Measurements from ENCODE around the gene CHSY1. TPM values are rescaled to one million over a fixed set of nuclear protein-coding genes. Genes with fewer than 3 reads are reported as not detected.
A peak's percentile ranks its signal among the peaks of the same experiment; 100 is the strongest.

CHSY1 gene
- total and polyA plus RNA-seq, 10 donors: 6.8 to 99.5 (median 52.8) TPM

GRCh38 chr15:101244889-101245668 lies 6.8 kb downstream of the CHSY1 start:
- 90 to 97% (median 95%) methylated on average over 14 of the region's 14 CpGs for WGBS, 5 donors
- TF ChIP-seq POLR2A (IDR thresholded peaks at IDR 0.05) (no peak), POLR2AphosphoS5 (IDR thresholded peaks at IDR 0.05) (no peak), CTCF (IDR thresholded peaks at IDR 0.05 in 8 of 11, conservative IDR thresholded peaks at IDR 0.05 in 3 of 11) (no peak)

GRCh38 chr15:101244036-101244781 lies 7.6 kb downstream of the CHSY1 start:
- no peaks in the 10 kb centered on the region for H3K9me3 ChIP-seq
- peak; percentile 34 for DNase-seq

More at GRCh38 chr15:101244889-101245668, 6.8 kb downstream of the CHSY1 start:
- Histone ChIP-seq H3K9me3 (no peaks in the 10 kb centered on the region), H3K4me1 (peaks cover 68 to 100% (median 98%) of the 10 kb centered on the region in 6 donors), H3K36me3 (peaks cover 0 to 4% (median 0%) of the 10 kb centered on the region in 6 donors), H3K4me3 (peak overlapping the region in 1 of 8 donors; percentile 66), H3K27ac (peak overlapping the region in 7 of 8 donors; percentile 72 to 90 (median 87)), H3K27me3 (replicated peaks in 1 of 7) (no peaks in the 10 kb centered on the region)
- intact Hi-C loops (cut with DNase I; ENCODE audit: low total_unique reads): no loop called here
- DNase-seq: peak; percentile 53

GRCh38 chr15:101243420-101243819 lies 8.4 kb downstream of the CHSY1 start:
- intact Hi-C loops (cut with DNase I; ENCODE audit: low total_unique reads): no loop called here
- Histone ChIP-seq H3K27me3 (replicated peaks in 1 of 7) (no peaks in the 10 kb centered on the region), H3K9me3 (no peaks in the 10 kb centered on the region), H3K4me1 (peaks cover 66 to 100% (median 98%) of the 10 kb centered on the region in 6 donors), H3K4me3 (peak overlapping the region in 1 of 8 donors; percentile 66), H3K36me3 (peaks cover 0 to 3% (median 0%) of the 10 kb centered on the region in 6 donors), H3K27ac (peak overlapping the region in 7 of 8 donors; percentile 72 to 90 (median 87))
- no peak for TF ChIP-seq CTCF (IDR thresholded peaks at IDR 0.05 in 8 of 11, conservative IDR thresholded peaks at IDR 0.05 in 3 of 11)
- no peak for TF ChIP-seq POLR2A (IDR thresholded peaks at IDR 0.05)
- TF ChIP-seq POLR2AphosphoS5 (IDR thresholded peaks at IDR 0.05): no peak
- peak; percentile 54 for DNase-seq
- 70 to 94% (median 83%) methylated on average over 9 of the region's 9 CpGs for WGBS, 5 donors

More at GRCh38 chr15:101244036-101244781, 7.6 kb downstream of the CHSY1 start:
- Histone ChIP-seq H3K4me3 (peak overlapping the region in 1 of 8 donors; percentile 66), H3K4me1 (peaks cover 67 to 100% (median 98%) of the 10 kb centered on the region in 6 donors), H3K27ac (peak overlapping the region; percentile 51 to 90 (median 82)), H3K36me3 (peaks cover 0 to 4% (median 0%) of the 10 kb centered on the region in 6 donors), H3K27me3 (replicated peaks in 1 of 7) (no peaks in the 10 kb centered on the region)
- TF ChIP-seq POLR2A (IDR thresholded peaks at IDR 0.05) (no peak), CTCF (IDR thresholded peaks at IDR 0.05 in 8 of 11, conservative IDR thresholded peaks at IDR 0.05 in 3 of 11) (no peak)
- 29 to 50% (median 33%) methylated on average over 7 of the region's 7 CpGs for WGBS, 5 donors
- intact Hi-C loops (cut with DNase I; ENCODE audit: low total_unique reads): no loop called here

- intact Hi-C loops (cut with DNase I; ENCODE audit: low total_unique reads): no loop called here
- H3K4me1 ChIP-seq: peaks cover 66 to 100% (median 96%) of the 10 kb centered on the region in 6 donors
- H3K4me3 ChIP-seq: peak overlapping the region in 4 of 8 donors; percentile 23 to 66 (median 35)
- TF ChIP-seq POLR2A (IDR thresholded peaks at IDR 0.05): no peak
- no peaks in the 10 kb centered on the region for H3K9me3 ChIP-seq
- no peaks in the 10 kb centered on the region for H3K27me3 ChIP-seq (replicated peaks in 1 of 7)
- H3K27ac ChIP-seq: peak overlapping the region; percentile 45 to 90 (median 82)
- H3K36me3 ChIP-seq: no peaks in the 10 kb centered on the region
- 41 to 60% (median 47%) methylated on average over 6 of the region's 6 CpGs for WGBS, 5 donors
- peak; percentile 58 for DNase-seq
Measured at GRCh38 chr15:101242999-101243336, 8.9 kb downstream of the CHSY1 start.
